ENCODE data around the gene FAM240A. TPM values are rescaled to one million over a fixed set of nuclear protein-coding genes. Genes with fewer than 3 reads are reported as not detected.
"Not testable (repeated sequence)": the region's sequence is repeated elsewhere in the genome, so short reads cannot be mapped to it uniquely, and the experiment has no call there.

FAM240A gene
- total RNA-seq, 4 donors from 2014 or later, result 0.64 TPM; not detected in 3

DNA sequence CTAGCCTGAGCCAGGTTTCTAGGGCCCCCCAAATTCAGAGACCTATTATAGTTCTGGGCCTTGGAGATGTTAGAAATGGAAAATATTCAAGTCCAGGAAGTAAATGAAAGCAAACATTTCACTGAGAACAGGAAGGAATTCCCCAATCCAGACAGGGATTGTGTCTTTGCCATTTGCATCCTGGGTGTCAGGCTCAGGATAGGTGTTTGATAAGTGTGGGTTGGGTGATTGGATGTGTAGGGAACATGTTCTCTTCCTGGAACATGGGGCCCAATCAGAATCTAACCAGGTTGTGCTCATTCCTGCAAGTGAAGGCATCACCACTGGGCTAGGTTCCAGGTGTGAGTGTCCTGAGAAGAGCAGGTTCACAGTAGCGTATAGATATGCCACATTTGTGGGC is 31.6 kb upstream of the FAM240A start:
- H3K27me3 ChIP-seq, result no peaks in the 10 kb centered on the region
- WGBS, result 86% methylated on average over 1 of the region's 1 CpG
- TF ChIP-seq EP300 (IDR thresholded peaks at IDR 0.05) (no peak), POLR2AphosphoS5 (IDR thresholded peaks at IDR 0.05) (no peak), POLR2A (IDR thresholded peaks at IDR 0.05) (no peak)
- TF ChIP-seq, protein P1, sequence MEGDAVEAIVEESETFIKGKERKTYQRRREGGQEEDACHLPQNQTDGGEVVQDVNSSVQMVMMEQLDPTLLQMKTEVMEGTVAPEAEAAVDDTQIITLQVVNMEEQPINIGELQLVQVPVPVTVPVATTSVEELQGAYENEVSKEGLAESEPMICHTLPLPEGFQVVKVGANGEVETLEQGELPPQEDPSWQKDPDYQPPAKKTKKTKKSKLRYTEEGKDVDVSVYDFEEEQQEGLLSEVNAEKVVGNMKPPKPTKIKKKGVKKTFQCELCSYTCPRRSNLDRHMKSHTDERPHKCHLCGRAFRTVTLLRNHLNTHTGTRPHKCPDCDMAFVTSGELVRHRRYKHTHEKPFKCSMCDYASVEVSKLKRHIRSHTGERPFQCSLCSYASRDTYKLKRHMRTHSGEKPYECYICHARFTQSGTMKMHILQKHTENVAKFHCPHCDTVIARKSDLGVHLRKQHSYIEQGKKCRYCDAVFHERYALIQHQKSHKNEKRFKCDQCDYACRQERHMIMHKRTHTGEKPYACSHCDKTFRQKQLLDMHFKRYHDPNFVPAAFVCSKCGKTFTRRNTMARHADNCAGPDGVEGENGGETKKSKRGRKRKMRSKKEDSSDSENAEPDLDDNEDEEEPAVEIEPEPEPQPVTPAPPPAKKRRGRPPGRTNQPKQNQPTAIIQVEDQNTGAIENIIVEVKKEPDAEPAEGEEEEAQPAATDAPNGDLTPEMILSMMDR (IDR thresholded peaks at IDR 0.05), result no peak
- DNase-seq (ENCODE audit: low spot score in 2 of 2), result no peak
- H3K27ac ChIP-seq, result no peak overlapping the region
- H3K36me3 ChIP-seq, result no peaks in the 10 kb centered on the region
- no peaks in the 10 kb centered on the region for H3K4me1 ChIP-seq
- H3K9me3 ChIP-seq, result no peaks in the 10 kb centered on the region
- no peak overlapping the region for H3K4me3 ChIP-seq

DNA sequence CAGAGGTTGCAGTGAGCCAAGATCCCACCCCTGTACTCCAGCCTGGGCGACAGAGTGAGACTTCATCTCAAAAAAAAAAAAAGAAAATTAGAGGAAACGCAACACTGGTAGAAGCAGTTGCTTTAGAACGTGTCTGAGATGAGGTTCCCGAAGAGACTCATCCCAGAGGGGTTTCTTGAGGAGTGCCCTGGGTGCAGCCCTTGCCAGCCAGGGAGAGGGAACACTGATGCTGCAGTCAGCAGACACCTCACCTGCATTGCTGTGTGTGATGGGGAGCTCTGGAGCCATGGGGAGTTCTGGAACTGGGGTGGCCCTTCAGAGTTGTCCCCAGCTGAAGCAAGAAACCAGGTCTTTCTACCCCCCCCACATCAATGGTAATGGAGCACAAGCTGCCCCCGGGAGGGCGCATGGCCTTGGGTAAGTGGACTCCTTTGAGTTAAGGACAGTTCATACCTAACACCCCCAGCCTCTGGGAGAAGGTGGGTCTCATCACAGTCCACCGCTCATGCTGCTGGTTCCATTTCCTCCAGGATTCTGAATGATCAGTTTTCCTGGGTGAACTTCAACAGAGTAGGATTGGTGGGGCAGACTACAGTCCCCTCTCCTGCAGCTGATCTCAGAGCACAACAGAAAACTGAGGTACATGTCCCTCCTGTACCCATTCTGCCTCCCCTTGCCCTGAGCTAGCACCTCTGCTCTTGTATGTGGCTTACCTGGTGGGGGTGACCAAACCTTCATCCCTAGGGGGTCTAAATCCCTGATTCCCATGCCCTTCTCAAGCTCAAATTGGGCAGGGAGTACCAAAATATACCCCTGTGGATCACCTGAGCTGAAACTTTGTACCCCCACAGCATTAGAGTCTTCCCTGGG is 27.5 kb upstream of the FAM240A start:
- WGBS, result 88% methylated on average over 5 of the region's 7 CpGs
- no peak for DNase-seq (ENCODE audit: low spot score in 2 of 2)
- Histone ChIP-seq H3K4me1 (no peaks in the 10 kb centered on the region), H3K27ac (no peak overlapping the region), H3K27me3 (no peaks in the 10 kb centered on the region), H3K36me3 (no peaks in the 10 kb centered on the region), H3K4me3 (no peak overlapping the region), H3K9me3 (no peaks in the 10 kb centered on the region)
- no peak for TF ChIP-seq EP300 (IDR thresholded peaks at IDR 0.05)
- TF ChIP-seq POLR2A (IDR thresholded peaks at IDR 0.05), result no peak
- TF ChIP-seq, protein P1 (IDR thresholded peaks at IDR 0.05), result no peak
- TF ChIP-seq POLR2AphosphoS5 (IDR thresholded peaks at IDR 0.05), result no peak

DNA sequence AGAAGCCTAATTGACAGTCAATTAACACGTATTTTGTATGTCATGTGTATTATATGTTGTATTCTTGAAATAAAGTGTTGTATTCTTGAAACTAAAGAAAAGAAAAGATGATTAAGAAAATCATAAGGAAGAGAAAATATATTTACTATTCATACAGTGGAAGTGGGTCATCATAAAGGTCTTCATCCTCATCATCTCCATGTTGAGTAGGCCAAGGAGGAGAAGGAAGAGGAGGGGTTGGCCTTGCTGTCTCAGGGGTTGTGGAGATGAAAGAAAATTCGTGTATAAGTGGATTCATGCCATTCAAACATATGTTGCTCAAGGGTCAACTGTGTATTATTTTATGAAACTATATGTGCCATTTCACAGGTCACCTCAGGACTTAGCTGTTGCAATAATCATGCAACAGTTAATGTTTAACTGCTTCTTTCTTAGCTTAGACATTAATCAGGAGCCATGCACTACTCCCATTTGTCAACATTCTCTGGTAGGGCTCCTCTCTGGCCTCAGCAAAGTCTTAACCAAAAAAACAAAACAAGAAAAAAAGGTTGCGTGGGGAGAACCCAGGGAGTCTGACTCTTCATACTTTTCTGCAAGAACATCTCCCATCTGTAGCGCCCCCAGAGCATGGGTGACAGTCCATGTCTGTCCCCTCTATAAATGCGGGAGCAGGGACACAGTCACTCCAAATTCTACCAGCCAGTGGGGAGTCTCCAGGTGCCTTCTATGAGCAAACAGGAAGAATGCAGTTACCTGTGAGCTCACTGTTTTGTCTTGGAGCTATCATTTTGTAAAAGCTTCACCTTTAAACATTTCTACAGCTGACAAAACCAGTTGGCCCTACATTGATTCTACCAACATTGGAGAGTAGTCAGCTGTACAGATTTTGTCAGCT is 26.3 kb upstream of the FAM240A start:
- no peak for TF ChIP-seq POLR2A (IDR thresholded peaks at IDR 0.05)
- no peak for DNase-seq (ENCODE audit: low spot score in 2 of 2)
- H3K9me3 ChIP-seq, result no peaks in the 10 kb centered on the region
- no peaks in the 10 kb centered on the region for H3K4me1 ChIP-seq
- H3K27ac ChIP-seq, result no peak overlapping the region
- 90% methylated on average over 5 of the region's 5 CpGs for WGBS
- H3K36me3 ChIP-seq, result no peaks in the 10 kb centered on the region
- no peaks in the 10 kb centered on the region for H3K27me3 ChIP-seq
- H3K4me3 ChIP-seq, result no peak overlapping the region

DNA sequence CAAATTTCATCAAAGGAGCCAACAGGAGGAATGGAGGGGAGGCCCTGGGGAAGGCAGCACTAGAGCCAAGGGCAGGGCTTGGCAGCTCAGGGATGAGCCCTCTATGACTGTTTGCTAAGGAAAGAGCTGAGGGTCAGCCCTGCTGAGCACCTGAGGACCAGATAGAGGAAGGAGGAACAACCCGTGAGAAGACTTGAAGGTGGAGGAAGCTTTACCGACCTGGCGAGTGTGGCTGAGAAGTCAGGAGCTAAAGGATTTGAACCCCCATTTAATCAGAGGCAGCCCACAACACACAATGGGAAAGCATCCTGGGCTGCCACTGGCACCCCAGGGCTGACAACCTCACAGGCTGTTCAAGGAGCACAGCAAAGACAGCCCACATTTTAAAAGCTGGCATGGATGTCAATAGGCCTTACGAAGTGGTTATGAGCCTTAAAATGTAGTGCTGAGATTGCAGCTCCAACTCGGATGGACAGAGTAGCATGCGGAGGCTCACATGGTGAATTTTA is 25.5 kb upstream of the FAM240A start:
- H3K4me1 ChIP-seq, result no peaks in the 10 kb centered on the region
- no peaks in the 10 kb centered on the region for H3K36me3 ChIP-seq
- H3K4me3 ChIP-seq, result no peak overlapping the region
- H3K27me3 ChIP-seq, result no peaks in the 10 kb centered on the region
- DNase-seq (ENCODE audit: low spot score in 2 of 2), result no peak
- WGBS, result 93% methylated on average over 6 of the region's 6 CpGs
- H3K9me3 ChIP-seq, result no peaks in the 10 kb centered on the region
- TF ChIP-seq POLR2AphosphoS5 (IDR thresholded peaks at IDR 0.05), result no peak
- TF ChIP-seq, protein P1 (IDR thresholded peaks at IDR 0.05), result no peak
- TF ChIP-seq POLR2A (IDR thresholded peaks at IDR 0.05), result no peak
- no peak for TF ChIP-seq EP300 (IDR thresholded peaks at IDR 0.05)
- H3K27ac ChIP-seq, result no peak overlapping the region

DNA sequence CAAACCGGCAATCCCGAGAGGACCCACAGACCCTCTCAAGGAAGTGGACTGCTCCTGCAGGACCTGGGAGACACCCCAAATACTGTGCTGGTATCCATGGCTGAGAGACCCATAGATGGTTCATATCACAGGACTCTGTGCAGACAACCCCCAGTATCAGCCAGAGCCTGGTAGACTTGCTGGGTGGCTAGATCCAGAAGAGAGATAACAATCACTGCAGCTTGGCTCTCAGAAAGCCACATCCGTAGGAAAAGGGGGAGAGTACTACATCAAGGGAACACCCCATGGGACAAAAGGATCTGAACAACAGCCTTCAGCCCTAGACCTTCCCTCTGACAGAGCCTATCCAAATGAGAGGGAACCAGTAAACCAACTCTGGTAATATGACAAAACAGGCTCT is 25.1 kb upstream of the FAM240A start:
- H3K36me3 ChIP-seq; H3K27ac ChIP-seq; H3K9me3 ChIP-seq; H3K4me3 ChIP-seq; DNase-seq (ENCODE audit: low spot score in 2 of 2); H3K27me3 ChIP-seq; H3K4me1 ChIP-seq: not testable (repeated sequence)
- whole genome bisulfite sequencing, result 69% methylated on average over 3 of the region's 3 CpGs
